Activated gamma-delta T cell treated with Interleukin-2 at 50 U/mL for 16 hours (primary cell): ENCODE data around the gene HIPK2.

ENCODE experiments used
- DNase-seq: peaks from one replicate; pipeline ENCODE4 v3.0.0-alpha.2; 2020

Gene HIPK2

GRCh38 chr7:139750459-139751095 lies 27.2 kb downstream of the HIPK2 start:
- no peak for DNase-seq

GRCh38 chr7:139749545-139749944 lies 28.3 kb downstream of the HIPK2 start:
- no peak for DNase-seq

GRCh38 chr7:139748941-139749340 lies 28.9 kb downstream of the HIPK2 start:
- no peak for DNase-seq

GRCh38 chr7:139748373-139748765 lies 29.4 kb downstream of the HIPK2 start:
- no peak for DNase-seq

- no peak for DNase-seq
Measured at GRCh38 chr7:139747662-139748372, 30.0 kb downstream of the HIPK2 start.

GRCh38 chr7:139746652-139747051 lies 31.1 kb downstream of the HIPK2 start:
- DNase-seq: no peak

- DNase-seq: no peak
Measured at GRCh38 chr7:139745678-139746143, 32.1 kb downstream of the HIPK2 start.

- DNase-seq: no peak
Measured at GRCh38 chr7:139744768-139745677, 32.8 kb downstream of the HIPK2 start.

- DNase-seq: no peak
Measured at GRCh38 chr7:139743967-139744767, 33.6 kb downstream of the HIPK2 start.

GRCh38 chr7:139743267-139743966 lies 34.4 kb downstream of the HIPK2 start:
- DNase-seq: no peak

GRCh38 chr7:139741789-139742344 lies 35.9 kb downstream of the HIPK2 start:
- no peak for DNase-seq

GRCh38 chr7:139741239-139741638 lies 36.6 kb downstream of the HIPK2 start:
- DNase-seq: no peak

- no peak for DNase-seq
Measured at GRCh38 chr7:139739863-139740597, 37.8 kb downstream of the HIPK2 start.

GRCh38 chr7:139738772-139739171 lies 39.0 kb downstream of the HIPK2 start:
- DNase-seq: no peak

- no peak for DNase-seq
Measured at GRCh38 chr7:139738101-139738489, 39.7 kb downstream of the HIPK2 start.

GRCh38 chr7:139737221-139738100 lies 40.3 kb downstream of the HIPK2 start:
- DNase-seq: no peak

- no peak for DNase-seq
Measured at GRCh38 chr7:139735912-139736595, 41.7 kb downstream of the HIPK2 start.

GRCh38 chr7:139735466-139735865 lies 42.3 kb downstream of the HIPK2 start:
- DNase-seq: no peak

GRCh38 chr7:139734395-139734794 lies 43.4 kb downstream of the HIPK2 start:
- no peak for DNase-seq
